GM12875 (cell line): Measurements from ENCODE around the gene ZFP91.

Source experiments
- H3K4me3 ChIP-seq: one replicate; pipeline ENCODE4 v1.5.1; 2011; ENCODE audit warnings: low read depth, low read length, control low read depth
- CTCF ChIP-seq: IDR thresholded peaks from 2 replicates; pipeline ENCODE4 v1.5.1; 2011; ENCODE audit warnings: low read depth, mild to moderate bottlenecking, control low read depth, inconsistent platforms, low read length, moderate library complexity, borderline replicate concordance; ENCODE audit not compliant: insufficient read depth

Gene ZFP91

DNA sequence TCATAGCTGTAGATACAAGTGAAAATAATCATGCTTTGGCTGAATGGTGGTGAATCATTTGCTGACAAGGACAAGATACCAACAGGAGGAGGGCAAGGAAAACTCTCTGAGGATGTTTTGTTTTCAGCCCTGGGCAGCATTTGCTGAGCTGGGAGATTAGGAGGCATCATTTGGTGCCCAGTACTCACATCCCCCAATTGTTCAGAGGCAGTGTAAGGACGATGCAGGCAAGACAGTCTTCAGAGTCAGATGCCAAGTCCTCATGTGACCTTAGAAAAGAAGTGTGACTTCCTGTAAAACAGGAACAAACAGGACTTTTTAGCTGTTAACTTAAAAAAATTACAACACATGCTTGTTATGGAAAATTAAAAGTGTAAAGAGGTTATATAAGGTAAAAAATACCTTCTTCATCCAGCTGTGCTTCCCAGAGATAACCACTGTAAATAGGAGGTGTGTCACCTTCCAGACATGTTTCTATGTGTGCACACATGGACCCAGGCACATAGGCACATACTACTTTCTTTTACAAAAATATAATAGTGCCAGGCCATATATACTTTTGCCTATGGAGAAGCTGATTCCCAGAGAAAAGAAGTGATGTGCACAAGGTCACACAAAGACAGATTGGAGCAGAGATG is 61.6 kb downstream of the ZFP91 start:
- TF ChIP-seq CTCF: no peak
- H3K4me3 ChIP-seq: no peak overlapping the region

- no peak for TF ChIP-seq CTCF
Measured at GRCh38 chr11:58641341-58641740, 62.5 kb downstream of the ZFP91 start.

GRCh38 chr11:58641803-58642581 is 63.1 kb downstream of the ZFP91 start:
- no peak overlapping the region for H3K4me3 ChIP-seq
- TF ChIP-seq CTCF: no peak

More at GRCh38 chr11:58641341-58641740, 62.5 kb downstream of the ZFP91 start:
- no peak overlapping the region for H3K4me3 ChIP-seq

- TF ChIP-seq CTCF: no peak
- no peak overlapping the region for H3K4me3 ChIP-seq
Measured at GRCh38 chr11:58645854-58646253, 67.0 kb downstream of the ZFP91 start.

- H3K4me3 ChIP-seq: no peak overlapping the region
- TF ChIP-seq CTCF: 0 out of 2 replicates have a peak, but pooled peaks have one; percentile 19
Measured at GRCh38 chr11:58647141-58647699, 68.4 kb downstream of the ZFP91 start.

- TF ChIP-seq CTCF: no peak
- no peak overlapping the region for H3K4me3 ChIP-seq
Measured at GRCh38 chr11:58647866-58648265, 69.0 kb downstream of the ZFP91 start.

DNA sequence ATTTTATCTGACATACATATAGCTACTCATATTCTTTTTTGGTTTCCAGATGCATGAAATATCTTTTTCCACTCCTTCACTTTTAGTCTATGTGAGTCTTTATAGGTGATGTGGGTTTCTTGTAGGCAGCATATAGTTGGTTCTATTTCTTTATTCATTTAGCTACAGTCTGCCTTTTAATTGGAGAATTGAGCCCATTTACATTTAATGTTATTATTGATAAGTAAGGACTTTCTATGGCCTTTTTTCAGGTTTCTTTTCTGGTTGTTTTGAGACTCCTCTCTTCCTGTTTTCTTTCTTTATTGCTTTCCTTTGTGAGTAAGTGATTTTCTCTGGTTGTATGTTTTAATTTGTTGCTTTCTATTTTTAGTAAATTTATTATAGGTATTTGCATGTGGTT is 70.8 kb downstream of the ZFP91 start:
- TF ChIP-seq CTCF: no peak
- H3K4me3 ChIP-seq: no peak overlapping the region
